Vagina (tissue), 2 donors: ENCODE results near the gene HLA-DQB1.

Experiments
- CTCF ChIP-seq, 3 experiments: fragments of 450-650 bp in 2 of 3; fragments of 200-600 bp in 1 of 3; sonication (generic) in 1 of 3; IDR thresholded peaks; one replicate each; pipeline ENCODE4 v1.5.1; 2017 to 2019; ENCODE audit warnings: antibody characterized with exemption in 3 of 3, mild to moderate bottlenecking in 2 of 3, moderate library complexity in 2 of 3
- POLR2A ChIP-seq, 2 donors: fragments of 450-650 bp; IDR thresholded peaks; one replicate each; pipeline ENCODE4 v1.6.1; 2017; ENCODE audit warnings: antibody characterized with exemption in 2 of 2, mild to moderate bottlenecking in 2 of 2, moderate library complexity in 2 of 2

- no peak for TF ChIP-seq CTCF (IDR thresholded peaks at IDR 0.05)
- no peak for TF ChIP-seq POLR2A (IDR thresholded peaks at IDR 0.05)
Observed at GRCh38 chr6:32659856-32660595, 6.4 kb downstream of the HLA-DQB1 start.
